Stomach (tissue), 9 donors: ENCODE results near the gene ZNF32. TPM values are rescaled to one million over a fixed set of nuclear protein-coding genes. Genes with fewer than 3 reads are reported as not detected.
"Not testable (repeated sequence)": the region's sequence is repeated elsewhere in the genome, so short reads cannot be mapped to it uniquely, and the experiment has no call there.

ENCODE experiments used
- DNase-seq, 2 donors: peaks; one replicate each; pipeline versions ENCODE4 v3.0.0 to v3.0.0-alpha.2; 2013 to 2019
- H3K27ac ChIP-seq, 5 donors: fragments of 200-600 bp in 4 of 5; sonication (generic) in 4 of 5; one replicate each; pipeline ENCODE4 v1.5.1; 2013 to 2019; ENCODE audit warnings: mild to moderate bottlenecking in 1 of 5, moderate library complexity in 1 of 5
- H3K27me3 ChIP-seq, 3 donors: fragments of 200-600 bp; sonication (generic); one replicate each; pipeline ENCODE4 v1.5.1; 2017 to 2019; ENCODE audit warnings: mixed run types in 1 of 3
- H3K36me3 ChIP-seq, 4 donors: fragments of 200-600 bp; sonication (generic); 1 replicate in 3 of 4; 2 replicates in 1 of 4; pipeline ENCODE4 v1.5.1; 2016 to 2019
- H3K4me1 ChIP-seq, 4 donors: fragments of 200-600 bp; sonication (generic); one replicate each; pipeline ENCODE4 v1.5.1; 2016 to 2019
- H3K4me3 ChIP-seq, 4 donors: fragments of 200-600 bp; sonication (generic) in 3 of 4; one replicate each; pipeline ENCODE4 v1.5.1; 2016 to 2019; ENCODE audit warnings: mild to moderate bottlenecking in 1 of 4
- H3K9me3 ChIP-seq, 4 donors: fragments of 200-600 bp; sonication (generic); one replicate each; pipeline ENCODE4 v1.5.1; 2016 to 2019
- EP300 ChIP-seq: sonication (generic); formaldehyde crosslinking; IDR thresholded peaks from one replicate; pipeline ENCODE4 v1.6.1; 2017; ENCODE audit warnings: antibody characterized with exemption
- POLR2A ChIP-seq, 4 donors: fragments of 450-650 bp; IDR thresholded peaks; one replicate each; pipeline ENCODE4 v1.6.1; 2016; ENCODE audit warnings: antibody characterized with exemption in 4 of 4, control low read depth in 2 of 4, mild to moderate bottlenecking in 1 of 4, moderate library complexity in 1 of 4
- POLR2AphosphoS5 ChIP-seq, 3 donors: sonication (generic); formaldehyde crosslinking; IDR thresholded peaks; one replicate each; pipeline ENCODE4 v1.6.1; 2016; ENCODE audit warnings: antibody characterized with exemption in 3 of 3
- WGBS, 5 donors: extraction: QIAGEN DNeasy Blood & Tissue Kit in 3 of 5; methylation state at CpG; one replicate each; pipeline versions ENCODE4 v1.1.5 to v1.1.7; 2013 to 2018; 5-methylcytosine and 5-hydroxymethylcytosine counted together
- intact Hi-C: fragments of 100-400 bp; cut with DNase I; formaldehyde crosslinking; loops from one replicate; pipeline ENCODE4 v1.15.1; 2023; ENCODE audit warnings: low total_unique reads
- polyA plus RNA-seq, 3 donors: library from polyadenylated mRNA; stranded (reverse); fragments of 200-250 nt; gene quantifications; one replicate each; pipeline ENCODE4 v1.2.3, GENCODE V29; 2013
- total RNA-seq, 5 donors: library from RNA; depleted of rRNA; stranded (reverse); fragments of >200 nt; gene quantifications; one replicate each; pipeline versions ENCODE4 v1.1.0 to v1.2.3, GENCODE V29; 2014 to 2016
- TF ChIP-seq, protein P1 (sequence below), 7 experiments: fragments of 450-650 bp in 4 of 7; fragments of 200-600 bp in 3 of 7; sonication (generic) in 3 of 7; IDR thresholded peaks; one replicate each; pipeline ENCODE4 v1.5.1; 2016 to 2019; ENCODE audit warnings: antibody characterized with exemption in 7 of 7, control low read depth in 2 of 7, mild to moderate bottlenecking in 1 of 7
- donor health status: healthy with polysubstance abuse.
- donor health status: Bipolar disorder and iron deficiency.
- donor health status: healthy.

Gene ZNF32
- total and polyA plus RNA-seq, 8 donors: 8.7 to 75.9 (median 51.2) TPM

DNA sequence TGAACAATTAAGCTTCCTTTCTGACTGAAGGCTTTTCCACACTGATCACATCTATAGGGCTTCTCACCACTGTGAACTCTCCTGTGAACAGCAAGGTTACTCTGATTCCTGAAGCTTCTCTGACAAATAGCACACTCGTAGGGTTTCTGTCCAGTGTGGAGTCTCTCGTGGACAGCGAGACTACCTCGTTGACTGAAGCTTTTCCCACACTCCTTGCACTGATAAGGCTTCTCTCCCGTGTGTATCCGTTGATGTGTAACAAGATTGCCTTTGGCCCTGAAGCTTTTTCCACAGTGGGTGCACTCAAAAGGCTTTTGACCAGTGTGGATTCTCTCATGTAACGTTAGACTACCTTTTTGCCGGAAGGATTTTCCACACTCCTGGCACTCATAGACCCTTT, 4.4 kb downstream of the ZNF32 start:
- no peak for DNase-seq
- peaks cover 0 to 13% (median 9%) of the 10 kb centered on the region in 4 donors for H3K4me1 ChIP-seq
- intact Hi-C loops: loop anchor here (10.0 kb wide), 1 partner anchor 69 kb away; the partner anchor contains the start of gene ZNF239
- H3K9me3 ChIP-seq: peaks cover 48 to 83% (median 63%) of the 10 kb centered on the region in 4 donors
- H3K27me3 ChIP-seq: no peaks in the 10 kb centered on the region
- H3K36me3 ChIP-seq: peaks cover 30 to 51% (median 40%) of the 10 kb centered on the region in 4 donors
- TF ChIP-seq EP300 (no peak), POLR2A (IDR thresholded peaks at IDR 0.05) (no peak), POLR2AphosphoS5 (IDR thresholded peaks at IDR 0.05) (no peak)
- TF ChIP-seq, protein P1, sequence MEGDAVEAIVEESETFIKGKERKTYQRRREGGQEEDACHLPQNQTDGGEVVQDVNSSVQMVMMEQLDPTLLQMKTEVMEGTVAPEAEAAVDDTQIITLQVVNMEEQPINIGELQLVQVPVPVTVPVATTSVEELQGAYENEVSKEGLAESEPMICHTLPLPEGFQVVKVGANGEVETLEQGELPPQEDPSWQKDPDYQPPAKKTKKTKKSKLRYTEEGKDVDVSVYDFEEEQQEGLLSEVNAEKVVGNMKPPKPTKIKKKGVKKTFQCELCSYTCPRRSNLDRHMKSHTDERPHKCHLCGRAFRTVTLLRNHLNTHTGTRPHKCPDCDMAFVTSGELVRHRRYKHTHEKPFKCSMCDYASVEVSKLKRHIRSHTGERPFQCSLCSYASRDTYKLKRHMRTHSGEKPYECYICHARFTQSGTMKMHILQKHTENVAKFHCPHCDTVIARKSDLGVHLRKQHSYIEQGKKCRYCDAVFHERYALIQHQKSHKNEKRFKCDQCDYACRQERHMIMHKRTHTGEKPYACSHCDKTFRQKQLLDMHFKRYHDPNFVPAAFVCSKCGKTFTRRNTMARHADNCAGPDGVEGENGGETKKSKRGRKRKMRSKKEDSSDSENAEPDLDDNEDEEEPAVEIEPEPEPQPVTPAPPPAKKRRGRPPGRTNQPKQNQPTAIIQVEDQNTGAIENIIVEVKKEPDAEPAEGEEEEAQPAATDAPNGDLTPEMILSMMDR (IDR thresholded peaks at IDR 0.05): no peak
- no peak overlapping the region for H3K27ac ChIP-seq
- WGBS, 5 donors: 97 to 100% (median 97%) methylated on average over 8 of the region's 8 CpGs
- no peak overlapping the region for H3K4me3 ChIP-seq

DNA sequence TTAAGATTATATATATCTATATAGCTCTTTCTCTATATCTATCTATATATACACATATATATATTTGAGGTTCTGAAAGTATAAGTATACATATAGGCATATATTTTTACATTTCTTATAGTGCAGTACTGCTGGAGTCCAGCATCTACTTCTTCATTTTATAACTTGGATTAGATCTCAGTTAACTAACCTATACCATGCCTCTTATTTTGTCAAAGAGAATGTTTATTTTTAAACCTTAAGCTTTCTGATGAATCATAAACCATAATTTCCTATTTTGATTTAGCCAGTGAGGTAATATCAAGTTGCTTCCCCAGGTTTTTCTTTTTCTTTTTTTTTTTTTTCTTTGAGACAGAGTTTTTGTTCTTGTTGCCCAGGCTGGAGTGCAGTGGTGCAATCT, 8.1 kb downstream of the ZNF32 start:
- no peaks in the 10 kb centered on the region for H3K27me3 ChIP-seq
- H3K9me3 ChIP-seq: peaks cover 43 to 83% (median 65%) of the 10 kb centered on the region in 4 donors
- DNase-seq: no peak
- TF ChIP-seq EP300: no peak
- TF ChIP-seq POLR2AphosphoS5 (IDR thresholded peaks at IDR 0.05): no peak
- TF ChIP-seq, protein P1 (IDR thresholded peaks at IDR 0.05): no peak
- no peak for TF ChIP-seq POLR2A (IDR thresholded peaks at IDR 0.05)
- intact Hi-C loops: loop anchor here (10.0 kb wide), 1 partner anchor 66 kb away; the partner anchor contains the start of gene ZNF239
- H3K4me1 ChIP-seq: no peaks in the 10 kb centered on the region
- H3K27ac ChIP-seq: no peak overlapping the region
- peaks cover 24 to 39% (median 33%) of the 10 kb centered on the region in 4 donors for H3K36me3 ChIP-seq
- no peak overlapping the region for H3K4me3 ChIP-seq

DNA sequence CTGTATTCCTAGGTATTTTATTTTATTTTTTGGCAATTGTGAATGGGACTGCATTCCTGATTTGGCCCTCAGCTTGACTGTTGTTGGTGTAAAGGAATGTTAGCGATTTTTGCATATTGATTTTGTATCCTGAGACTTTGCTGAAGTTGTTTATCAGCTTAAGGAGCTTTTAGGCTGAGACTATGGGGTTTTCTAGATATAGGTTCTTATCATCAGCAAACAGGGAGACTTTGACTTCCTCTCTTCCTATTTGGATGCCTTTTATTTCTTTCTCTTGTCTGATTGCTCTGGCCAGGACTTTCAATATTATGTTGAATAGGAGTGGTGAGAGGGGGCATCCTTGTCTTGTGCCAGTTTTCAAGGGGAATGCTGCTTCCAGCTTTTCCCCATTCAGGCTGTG, 12.9 kb downstream of the ZNF32 start:
- H3K27ac ChIP-seq, H3K36me3 ChIP-seq, H3K4me1 ChIP-seq, intact Hi-C loops, DNase-seq, H3K27me3 ChIP-seq, H3K4me3 ChIP-seq: not testable (repeated sequence)
- H3K9me3 ChIP-seq: peaks cover 0 to 63% (median 35%) of the 10 kb centered on the region in 4 donors
- WGBS, 5 donors: 30 to 63% (median 48%) methylated on average over 1 of the region's 1 CpG

DNA sequence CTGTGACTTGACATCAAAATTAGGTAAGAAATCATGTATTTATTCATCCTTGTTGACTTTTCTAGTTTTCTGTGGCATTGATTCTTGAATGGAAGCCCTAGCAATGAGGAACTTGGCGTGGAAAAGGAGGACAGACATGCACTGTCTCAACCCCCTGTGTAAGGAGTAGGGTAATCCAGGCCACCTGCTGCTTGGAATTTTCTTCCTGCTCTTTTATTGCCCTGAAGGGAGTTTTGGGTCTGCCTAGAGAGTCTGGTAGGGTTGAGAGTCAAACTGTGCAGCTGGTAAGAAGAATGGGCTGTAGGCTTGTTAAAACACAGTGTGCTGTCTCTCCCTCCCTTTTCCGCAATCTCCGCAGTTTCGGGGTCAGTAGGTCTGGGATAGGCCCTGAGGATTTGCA, 19.7 kb downstream of the ZNF32 start:
- WGBS, 5 donors: 89 to 98% (median 92%) methylated on average over 4 of the region's 4 CpGs
- Histone ChIP-seq H3K27ac (no peak overlapping the region), H3K27me3 (no peaks in the 10 kb centered on the region), H3K36me3 (no peaks in the 10 kb centered on the region), H3K4me3 (no peak overlapping the region), H3K4me1 (no peaks in the 10 kb centered on the region), H3K9me3 (peaks cover 0 to 20% (median 6%) of the 10 kb centered on the region in 4 donors)
- intact Hi-C loops: no loop called here
- TF ChIP-seq POLR2AphosphoS5 (IDR thresholded peaks at IDR 0.05) (no peak), POLR2A (IDR thresholded peaks at IDR 0.05) (no peak), EP300 (no peak)
- TF ChIP-seq, protein P1 (IDR thresholded peaks at IDR 0.05): no peak
- DNase-seq: no peak

DNA sequence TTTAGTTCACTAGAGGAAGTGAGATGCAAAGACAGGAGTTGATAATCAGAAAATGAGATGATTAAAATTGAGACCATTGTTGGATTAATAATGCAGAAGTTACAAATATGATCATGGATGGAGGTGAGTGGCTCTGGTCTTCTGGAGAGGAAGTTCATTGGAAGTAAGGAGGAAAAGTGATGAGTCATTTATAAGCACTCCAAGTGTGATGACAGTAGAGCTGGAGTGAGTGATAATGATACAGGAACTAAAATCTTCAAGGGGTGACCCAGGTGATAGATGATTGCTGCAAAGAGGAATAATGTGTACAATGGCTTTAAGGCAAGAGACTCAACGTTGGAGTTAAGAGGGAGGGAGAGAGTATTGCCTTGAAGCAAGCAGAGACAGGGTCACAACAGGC, 20.7 kb downstream of the ZNF32 start:
- TF ChIP-seq, protein P1 (IDR thresholded peaks at IDR 0.05): no peak
- TF ChIP-seq POLR2AphosphoS5 (IDR thresholded peaks at IDR 0.05): no peak
- no peak for TF ChIP-seq EP300
- H3K9me3 ChIP-seq: peaks cover 0 to 11% (median 2%) of the 10 kb centered on the region in 4 donors
- no peak overlapping the region for H3K27ac ChIP-seq
- H3K36me3 ChIP-seq: no peaks in the 10 kb centered on the region
- H3K27me3 ChIP-seq: no peaks in the 10 kb centered on the region
- intact Hi-C loops: no loop called here
- H3K4me1 ChIP-seq: no peaks in the 10 kb centered on the region
- no peak overlapping the region for H3K4me3 ChIP-seq
- no peak for DNase-seq
- 24 to 42% (median 33%) methylated on average over 1 of the region's 1 CpG for WGBS, 5 donors
